ACC112 (cell line): ENCODE results near the gene NOC2L.
A peak's percentile ranks its signal among the peaks of the same experiment; 100 is the strongest.

Experiments
- H2AFZ ChIP-seq: fragments of 200-600 bp; sonication (generic); one replicate; pipeline ENCODE4 v1.6.0; 2017; ENCODE audit warnings: antibody characterized with exemption, low read length; ENCODE audit not compliant: unreplicated experiment
- H3K27ac ChIP-seq: fragments of 200-600 bp; sonication (generic); 2 replicates; pipeline ENCODE4 v1.5.1; 2014; ENCODE audit warnings: low read depth, mild to moderate bottlenecking, antibody characterized with exemption, low read length, moderate library complexity
- H3K27me3 ChIP-seq: fragments of 200-600 bp; sonication (generic); 2 replicates; pipeline ENCODE4 v1.6.1; 2014; ENCODE audit warnings: mild to moderate bottlenecking, antibody characterized with exemption, low read length, moderate library complexity, mixed read lengths; ENCODE audit not compliant: insufficient read depth
- H3K36me3 ChIP-seq: fragments of 200-600 bp; sonication (generic); 2 replicates; pipeline ENCODE4 v1.6.1; 2016; ENCODE audit warnings: mild to moderate bottlenecking, antibody characterized with exemption, low read length, moderate library complexity, mixed read lengths; ENCODE audit not compliant: insufficient read depth
- H3K4me1 ChIP-seq: fragments of 200-600 bp; sonication (generic); one replicate; pipeline ENCODE4 v1.6.1; 2016; ENCODE audit warnings: low read length, mixed read lengths; ENCODE audit not compliant: insufficient read depth, unreplicated experiment, control insufficient read depth
- H3K4me3 ChIP-seq: fragments of 200-600 bp; sonication (generic); 2 replicates; pipeline ENCODE4 v1.5.1; 2014; ENCODE audit warnings: mild to moderate bottlenecking, low read depth, low read length
- H3K79me2 ChIP-seq: fragments of 200-600 bp; sonication (generic); one replicate; pipeline ENCODE4 v1.6.0; 2016; ENCODE audit warnings: low read length; ENCODE audit not compliant: control insufficient read depth, unreplicated experiment, insufficient read depth

Gene NOC2L

DNA sequence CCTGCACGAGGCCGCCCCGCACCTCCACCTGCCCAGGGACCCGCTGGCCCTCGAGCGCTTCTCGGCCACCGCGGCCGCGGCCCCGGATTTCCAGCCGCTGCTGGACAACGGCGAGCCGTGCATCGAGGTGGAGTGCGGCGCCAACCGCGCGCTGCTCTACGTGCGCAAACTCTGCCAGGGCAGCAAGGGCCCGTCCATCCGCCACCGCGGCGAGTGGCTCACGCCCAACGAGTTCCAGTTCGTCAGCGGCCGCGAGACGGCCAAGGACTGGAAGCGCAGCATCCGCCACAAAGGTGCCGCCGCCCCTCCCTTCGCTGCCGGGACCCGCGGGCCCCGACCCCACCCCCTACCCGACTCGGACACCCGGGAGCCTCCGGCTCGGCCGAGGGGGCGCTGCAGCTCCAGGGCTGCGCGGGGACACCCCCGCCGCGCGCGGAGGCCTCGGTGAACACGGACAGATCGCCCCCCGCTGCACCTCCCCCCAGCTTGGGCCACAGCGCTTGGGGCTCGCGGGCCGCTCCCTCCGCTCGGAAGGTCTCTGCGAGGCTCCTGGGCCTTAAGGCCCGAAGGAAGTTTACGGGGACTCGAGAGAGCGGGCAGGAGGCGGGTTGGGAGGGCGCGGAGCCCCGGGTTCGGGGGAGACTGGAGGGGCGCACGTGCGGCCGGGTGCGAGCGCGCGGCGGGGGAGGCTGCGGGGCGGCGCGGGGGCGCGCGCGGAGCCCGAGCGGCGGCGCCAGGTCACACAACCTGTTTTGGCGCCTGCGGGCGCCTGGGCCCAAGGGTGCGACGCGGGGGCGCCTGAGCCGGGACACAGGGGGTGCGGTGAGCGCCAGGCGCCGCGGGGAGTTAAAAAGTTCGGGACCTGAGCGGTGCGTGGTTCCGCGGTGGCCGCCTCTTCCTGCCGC, 34.1 kb downstream of the NOC2L start:
- peak overlapping the region; percentile 68 for H2AFZ ChIP-seq
- no peak overlapping the region for H3K27ac ChIP-seq
- peak overlapping the region; percentile 86 for H3K4me3 ChIP-seq
- no peaks in the 10 kb centered on the region for H3K79me2 ChIP-seq
- H3K4me1 ChIP-seq: peaks cover 8% of the 10 kb centered on the region
- H3K36me3 ChIP-seq: no peaks in the 10 kb centered on the region
- H3K27me3 ChIP-seq: peaks cover 13% of the 10 kb centered on the region; the same call in 1 of the 2 replicates

DNA sequence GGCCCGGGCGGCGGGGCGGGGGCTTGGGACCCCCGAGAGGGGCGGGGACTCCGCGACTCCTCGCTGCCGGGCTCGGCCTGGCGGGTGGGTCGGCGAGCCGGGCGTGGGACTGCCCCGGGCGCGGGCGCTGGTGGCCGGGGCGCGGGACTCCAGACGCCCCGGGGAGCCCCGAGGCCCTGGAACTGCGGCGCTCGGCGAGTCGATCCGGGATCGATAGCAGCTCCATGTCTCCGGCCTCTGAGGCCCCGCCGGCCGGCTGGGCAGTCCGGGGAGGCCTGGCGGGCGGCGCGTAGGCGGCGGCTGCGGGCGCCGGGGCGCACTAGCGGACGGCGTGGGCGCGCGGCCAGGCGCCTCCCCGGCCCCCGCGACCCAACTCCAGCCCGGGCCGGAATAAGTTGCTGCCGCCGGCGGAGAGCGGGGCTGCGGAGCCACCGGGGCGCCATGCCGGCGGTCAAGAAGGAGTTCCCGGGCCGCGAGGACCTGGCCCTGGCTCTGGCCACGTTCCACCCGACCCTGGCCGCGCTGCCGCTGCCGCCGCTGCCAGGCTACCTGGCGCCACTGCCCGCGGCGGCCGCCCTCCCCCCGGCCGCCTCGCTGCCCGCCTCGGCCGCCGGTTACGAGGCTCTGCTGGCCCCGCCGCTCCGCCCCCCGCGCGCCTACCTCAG, 34.9 kb downstream of the NOC2L start:
- no peaks in the 10 kb centered on the region for H3K79me2 ChIP-seq
- peak overlapping the region; percentile 86 for H3K4me3 ChIP-seq
- H3K27ac ChIP-seq: no peak overlapping the region
- peak overlapping the region; percentile 68 for H2AFZ ChIP-seq
- peaks cover 8% of the 10 kb centered on the region for H3K4me1 ChIP-seq
- peaks cover 13% of the 10 kb centered on the region; the same call in 1 of the 2 replicates for H3K27me3 ChIP-seq
- no peaks in the 10 kb centered on the region for H3K36me3 ChIP-seq

- H3K4me3 ChIP-seq: peak within 1 kb of the TSS; percentile 86
- no peaks in the 10 kb centered on the region for H3K36me3 ChIP-seq
- peak within 1 kb of the TSS; percentile 68 for H2AFZ ChIP-seq
- no peak within 1 kb of the TSS for H3K27ac ChIP-seq
- peaks cover 8% of the 10 kb centered on the region for H3K4me1 ChIP-seq
- peaks cover 13% of the 10 kb centered on the region; the same call in 1 of the 2 replicates for H3K27me3 ChIP-seq
- no peaks in the 10 kb centered on the region for H3K79me2 ChIP-seq
Observed at GRCh38 chr1:923131-923990, 35.7 kb downstream of the NOC2L start, which contains the start of gene SAMD11. Gene SAMD11 (plus strand): TSS chr1:923923. CDS start chr1:924432, 509 bp downstream.

DNA sequence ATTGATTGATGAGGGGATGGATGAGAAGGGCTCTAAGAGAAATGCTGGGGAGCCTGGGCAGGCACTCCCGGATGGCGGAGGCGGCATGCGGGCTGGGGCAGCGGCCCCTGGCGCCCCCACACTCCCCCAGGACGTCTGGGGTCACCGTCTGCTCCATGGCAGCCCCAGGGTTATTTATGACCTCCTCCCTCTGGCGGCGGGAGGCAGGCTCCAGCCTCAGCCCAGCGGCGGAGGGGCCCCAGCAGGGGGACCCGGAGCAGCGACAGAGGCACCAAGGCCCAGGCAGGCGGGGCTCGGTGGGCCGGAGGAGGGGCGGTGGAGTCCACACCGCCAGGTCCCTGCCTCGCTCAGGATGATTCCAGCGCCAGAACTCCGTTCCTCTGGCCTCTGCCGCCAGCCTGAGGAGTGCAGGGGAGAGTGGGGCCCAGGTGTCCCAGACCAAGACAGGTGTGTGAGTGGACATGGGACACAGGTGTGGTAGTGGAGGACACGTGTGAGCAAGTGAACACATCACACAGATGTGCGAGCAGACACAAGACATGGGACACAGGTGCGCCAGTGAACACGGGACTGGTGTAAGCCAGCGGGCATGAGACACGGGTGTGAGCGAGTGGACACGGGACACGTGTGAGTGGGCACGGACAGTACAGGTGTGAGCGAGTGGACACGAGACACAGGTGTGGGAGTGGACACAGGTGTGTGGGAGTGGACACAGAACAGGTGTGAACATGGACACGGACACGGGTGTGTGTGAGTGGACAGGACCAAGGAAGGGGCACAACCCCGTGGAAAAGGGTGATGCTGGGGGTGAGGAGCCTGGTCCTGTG, 37.8 kb downstream of the NOC2L start:
- no peaks in the 10 kb centered on the region for H3K79me2 ChIP-seq
- H2AFZ ChIP-seq: no peak overlapping the region
- H3K27ac ChIP-seq: no peak overlapping the region
- peaks cover 26% of the 10 kb centered on the region; the same call in 1 of the 2 replicates for H3K27me3 ChIP-seq
- H3K4me3 ChIP-seq: no peak overlapping the region
- no peaks in the 10 kb centered on the region for H3K36me3 ChIP-seq
- H3K4me1 ChIP-seq: peaks cover 8% of the 10 kb centered on the region

GRCh38 chr1:920521-920920, 38.5 kb downstream of the NOC2L start:
- Histone ChIP-seq H3K27ac (no peak overlapping the region), H2AFZ (no peak overlapping the region), H3K36me3 (no peaks in the 10 kb centered on the region), H3K4me1 (peaks cover 8% of the 10 kb centered on the region), H3K4me3 (no peak overlapping the region), H3K79me2 (no peaks in the 10 kb centered on the region), H3K27me3 (peaks cover 23% of the 10 kb centered on the region; the same call in 1 of the 2 replicates)

GRCh38 chr1:920010-920409, 39.0 kb downstream of the NOC2L start:
- no peaks in the 10 kb centered on the region for H3K36me3 ChIP-seq
- H3K4me3 ChIP-seq: no peak overlapping the region
- H3K4me1 ChIP-seq: peaks cover 8% of the 10 kb centered on the region
- H3K27me3 ChIP-seq: peaks cover 22% of the 10 kb centered on the region; the same call in 1 of the 2 replicates
- H3K79me2 ChIP-seq: no peaks in the 10 kb centered on the region
- no peak overlapping the region for H3K27ac ChIP-seq
- no peak overlapping the region for H2AFZ ChIP-seq

GRCh38 chr1:919271-919872, 39.7 kb downstream of the NOC2L start:
- H3K4me3 ChIP-seq: no peak overlapping the region
- no peaks in the 10 kb centered on the region for H3K36me3 ChIP-seq
- no peak overlapping the region for H2AFZ ChIP-seq
- peaks cover 8% of the 10 kb centered on the region for H3K4me1 ChIP-seq
- H3K27me3 ChIP-seq: peaks cover 19% of the 10 kb centered on the region; the same call in 1 of the 2 replicates
- no peaks in the 10 kb centered on the region for H3K79me2 ChIP-seq
- no peak overlapping the region for H3K27ac ChIP-seq

GRCh38 chr1:918843-919242, 40.2 kb downstream of the NOC2L start:
- Histone ChIP-seq H3K4me1 (peaks cover 8% of the 10 kb centered on the region), H3K4me3 (no peak overlapping the region), H3K79me2 (no peaks in the 10 kb centered on the region), H2AFZ (no peak overlapping the region), H3K27me3 (peaks cover 19% of the 10 kb centered on the region; the same call in 1 of the 2 replicates), H3K27ac (no peak overlapping the region), H3K36me3 (no peaks in the 10 kb centered on the region)

DNA sequence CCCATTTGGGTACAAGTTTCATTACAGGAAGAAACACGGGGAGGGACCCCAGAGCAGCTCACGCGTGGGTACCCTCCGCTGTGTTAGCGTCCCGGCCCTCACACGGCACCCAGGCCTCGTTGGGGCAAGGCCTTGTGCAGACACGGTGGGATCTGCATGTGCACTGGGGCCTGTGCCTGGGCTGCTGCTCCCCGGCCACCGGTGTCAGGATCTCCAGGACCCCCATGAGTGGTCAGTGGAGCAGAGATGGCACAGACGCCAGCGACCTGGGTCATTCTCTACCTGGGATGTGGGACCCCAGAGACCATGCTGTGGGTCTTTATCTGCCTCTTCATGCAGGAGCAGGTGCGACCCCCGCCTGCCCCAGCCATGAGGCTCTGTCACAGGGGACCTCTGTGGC, 40.7 kb downstream of the NOC2L start:
- Histone ChIP-seq H3K79me2 (no peaks in the 10 kb centered on the region), H3K27me3 (peaks cover 19% of the 10 kb centered on the region; the same call in 1 of the 2 replicates), H3K4me1 (peaks cover 7% of the 10 kb centered on the region), H3K4me3 (no peak overlapping the region), H3K27ac (no peak overlapping the region), H2AFZ (no peak overlapping the region), H3K36me3 (no peaks in the 10 kb centered on the region)
